HEK293 (cell line): ENCODE results near the gene NUP88.

Source experiments
- GFI1B ChIP-seq: fragments of 450-650 bp; formaldehyde crosslinking; IDR thresholded peaks from 2 replicates; pipeline ENCODE4 v1.5.1; 2016; ENCODE audit warnings: missing biosample characterization, missing genetic modification characterization
- GLIS2 ChIP-seq: fragments of 450-650 bp; formaldehyde crosslinking; IDR thresholded peaks from 2 replicates; pipeline ENCODE4 v1.5.1; 2016; ENCODE audit warnings: missing biosample characterization, missing genetic modification characterization
- HOXA7 ChIP-seq: sonication (generic); formaldehyde crosslinking; IDR thresholded peaks from 2 replicates; pipeline ENCODE4 v1.8.1; 2022; ENCODE audit warnings: missing genetic modification reagents, borderline replicate concordance
- KLF16 ChIP-seq: fragments of 450-650 bp; formaldehyde crosslinking; IDR thresholded peaks from 2 replicates; pipeline ENCODE4 v1.5.1; 2017; ENCODE audit warnings: missing biosample characterization, missing genetic modification characterization
- KLF9 ChIP-seq: fragments of 450-650 bp; formaldehyde crosslinking; IDR thresholded peaks from 2 replicates; pipeline ENCODE4 v1.5.1; 2016; ENCODE audit warnings: missing biosample characterization, missing genetic modification characterization, low read depth
- MZF1 ChIP-seq: fragments of 450-650 bp; formaldehyde crosslinking; IDR thresholded peaks from 2 replicates; pipeline ENCODE4 v1.5.1; 2017; ENCODE audit warnings: missing biosample characterization, missing genetic modification characterization, borderline replicate concordance
- REPIN1 ChIP-seq: fragments of 450-650 bp; formaldehyde crosslinking; IDR thresholded peaks from 2 replicates; pipeline ENCODE4 v1.5.1; 2017; ENCODE audit warnings: missing biosample characterization, missing genetic modification characterization, low read depth
- WT1 ChIP-seq: fragments of 450-650 bp; formaldehyde crosslinking; IDR thresholded peaks from 2 replicates; pipeline ENCODE4 v1.5.1; 2016; ENCODE audit warnings: missing biosample characterization, missing genetic modification characterization
- ZBTB1 ChIP-seq: fragments of 450-650 bp; formaldehyde crosslinking; IDR thresholded peaks from 2 replicates; pipeline ENCODE4 v1.5.1; 2016; ENCODE audit warnings: missing biosample characterization, missing genetic modification characterization
- ZBTB48 ChIP-seq: fragments of 450-650 bp; formaldehyde crosslinking; IDR thresholded peaks from 2 replicates; pipeline ENCODE4 v1.5.1; 2016; ENCODE audit warnings: missing biosample characterization, missing genetic modification characterization
- ZNF112 ChIP-seq: fragments of 450-650 bp; formaldehyde crosslinking; IDR thresholded peaks from 2 replicates; pipeline ENCODE4 v1.5.0; 2017; ENCODE audit warnings: missing biosample characterization, missing genetic modification characterization
- ZNF146 ChIP-seq: fragments of 450-650 bp; formaldehyde crosslinking; IDR thresholded peaks from 2 replicates; pipeline ENCODE4 v1.5.1; 2016; ENCODE audit warnings: missing biosample characterization, missing genetic modification characterization
- ZNF202 ChIP-seq: fragments of 450-650 bp; formaldehyde crosslinking; IDR thresholded peaks from 2 replicates; pipeline ENCODE4 v1.5.1; 2016; ENCODE audit warnings: missing biosample characterization, missing genetic modification characterization, borderline replicate concordance
- ZNF23 ChIP-seq: fragments of 450-650 bp; formaldehyde crosslinking; IDR thresholded peaks from 2 replicates; pipeline ENCODE4 v1.5.1; 2016; ENCODE audit warnings: missing biosample characterization, missing genetic modification characterization, borderline replicate concordance
- ZNF266 ChIP-seq: fragments of 450-650 bp; formaldehyde crosslinking; IDR thresholded peaks from 2 replicates; pipeline ENCODE4 v1.5.1; 2016; ENCODE audit warnings: missing biosample characterization, missing genetic modification characterization, low read depth
- ZNF335 ChIP-seq: fragments of 450-650 bp; formaldehyde crosslinking; conservative IDR thresholded peaks from 2 replicates; pipeline ENCODE4 v1.5.1; 2016; ENCODE audit warnings: missing biosample characterization, missing genetic modification characterization
- ZNF350 ChIP-seq: fragments of 450-650 bp; formaldehyde crosslinking; IDR thresholded peaks from 2 replicates; pipeline ENCODE4 v1.5.0; 2017; ENCODE audit warnings: missing biosample characterization, mild to moderate bottlenecking, missing genetic modification characterization
- ZNF354C ChIP-seq: fragments of 450-650 bp; formaldehyde crosslinking; IDR thresholded peaks from 2 replicates; pipeline ENCODE4 v1.5.1; 2016; ENCODE audit warnings: missing biosample characterization, missing genetic modification characterization, low read depth, borderline replicate concordance
- ZNF394 ChIP-seq: fragments of 450-650 bp; formaldehyde crosslinking; IDR thresholded peaks from 2 replicates; pipeline ENCODE4 v1.5.1; 2016; ENCODE audit warnings: missing biosample characterization, missing genetic modification characterization, mild to moderate bottlenecking, moderate library complexity, borderline replicate concordance
- ZNF404 ChIP-seq: fragments of 450-650 bp; formaldehyde crosslinking; IDR thresholded peaks from 2 replicates; pipeline ENCODE4 v1.5.1; 2017; ENCODE audit warnings: missing biosample characterization, missing genetic modification characterization
- ZNF416 ChIP-seq: fragments of 450-650 bp; formaldehyde crosslinking; IDR thresholded peaks from 2 replicates; pipeline ENCODE4 v1.5.1; 2016; ENCODE audit warnings: missing biosample characterization, missing genetic modification characterization
- ZNF473 ChIP-seq: fragments of 450-650 bp; formaldehyde crosslinking; IDR thresholded peaks from 2 replicates; pipeline ENCODE4 v1.5.1; 2017; ENCODE audit warnings: missing biosample characterization, missing genetic modification characterization
- ZNF561 ChIP-seq: fragments of 450-650 bp; IDR thresholded peaks from 2 replicates; pipeline ENCODE4 v1.5.1; 2018; ENCODE audit warnings: missing biosample characterization, missing genetic modification characterization, borderline replicate concordance
- ZNF623 ChIP-seq: fragments of 450-650 bp; formaldehyde crosslinking; IDR thresholded peaks from 2 replicates; pipeline ENCODE4 v1.5.1; 2016; ENCODE audit warnings: missing biosample characterization, missing genetic modification characterization
- ZNF624 ChIP-seq: fragments of 450-650 bp; formaldehyde crosslinking; IDR thresholded peaks from 2 replicates; pipeline ENCODE4 v1.5.1; 2017; ENCODE audit warnings: missing biosample characterization, missing genetic modification characterization
- ZNF660 ChIP-seq: fragments of 450-650 bp; IDR thresholded peaks from 2 replicates; pipeline ENCODE4 v1.5.1; 2018; ENCODE audit warnings: missing biosample characterization, mild to moderate bottlenecking, missing genetic modification characterization
- ZNF776 ChIP-seq: fragments of 450-650 bp; formaldehyde crosslinking; IDR thresholded peaks from 2 replicates; pipeline ENCODE4 v1.5.0; 2017; ENCODE audit warnings: missing biosample characterization, missing genetic modification characterization, borderline replicate concordance
- ZSCAN23 ChIP-seq: fragments of 450-650 bp; formaldehyde crosslinking; IDR thresholded peaks from 2 replicates; pipeline ENCODE4 v1.5.1; 2016; ENCODE audit warnings: missing biosample characterization, missing genetic modification characterization
- TF ChIP-seq, protein P1 (sequence below): fragments of 450-650 bp; IDR thresholded peaks from 2 replicates; pipeline ENCODE4 v1.5.1; 2018; ENCODE audit warnings: missing biosample characterization, missing genetic modification characterization
- TF ChIP-seq, protein P2 (sequence below): fragments of 450-650 bp; formaldehyde crosslinking; IDR thresholded peaks from 2 replicates; pipeline ENCODE4 v1.5.1; 2016; ENCODE audit warnings: missing biosample characterization, missing genetic modification characterization, low read depth
- TF ChIP-seq, protein P3 (sequence below): fragments of 450-650 bp; formaldehyde crosslinking; IDR thresholded peaks from 2 replicates; pipeline ENCODE4 v1.5.1; 2017; ENCODE audit warnings: missing biosample characterization, mild to moderate bottlenecking, missing genetic modification characterization, moderate library complexity
- TF ChIP-seq, protein P4 (sequence below): fragments of 450-650 bp; formaldehyde crosslinking; IDR thresholded peaks from 2 replicates; pipeline ENCODE4 v1.5.1; 2016; ENCODE audit warnings: missing biosample characterization, missing genetic modification characterization
- TF ChIP-seq, protein P5 (sequence below): IDR thresholded peaks from 2 replicates; pipeline ENCODE4 v1.6.1; 2011; ENCODE audit warnings: mild to moderate bottlenecking, low read depth, low read length, borderline replicate concordance

Gene NUP88

DNA sequence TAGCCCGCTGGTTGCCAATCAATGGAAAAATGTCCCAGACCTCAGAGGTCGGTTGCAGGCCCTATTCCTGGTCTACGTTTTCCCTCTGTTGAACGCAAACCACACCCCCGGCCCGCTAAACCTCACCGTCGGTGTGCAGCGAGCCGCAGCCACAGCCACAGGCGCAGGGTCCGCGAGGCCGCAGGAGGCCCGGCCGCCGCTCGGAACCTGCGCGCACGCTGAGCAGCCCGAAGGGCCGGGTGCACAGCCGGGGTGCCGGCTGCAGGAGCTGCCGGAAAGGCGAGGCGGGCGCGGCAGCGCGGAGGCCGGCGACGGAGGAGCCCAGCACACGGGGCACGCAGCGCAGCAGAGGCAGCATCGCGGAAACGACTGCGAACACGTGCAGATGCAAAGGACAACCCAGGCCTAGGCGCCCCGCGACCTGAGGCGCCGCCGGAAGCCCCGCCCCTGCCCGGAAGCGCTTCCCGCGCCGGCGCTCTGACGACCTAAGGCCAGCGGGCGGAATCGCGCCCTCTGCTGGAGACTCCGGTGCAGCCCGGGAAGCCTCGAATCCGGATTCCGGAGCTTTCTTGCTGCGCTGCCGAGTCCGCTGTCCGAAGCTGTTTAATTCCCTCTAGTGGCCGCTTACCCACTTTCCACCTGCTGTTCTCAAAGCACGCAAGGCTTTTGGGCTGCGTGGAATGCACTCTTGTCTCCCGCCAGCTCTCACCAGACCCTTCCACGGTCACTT is 19.4 kb upstream of the NUP88 start, which contains the start of gene C1QBP (continued):
- TF ChIP-seq, protein P1, sequence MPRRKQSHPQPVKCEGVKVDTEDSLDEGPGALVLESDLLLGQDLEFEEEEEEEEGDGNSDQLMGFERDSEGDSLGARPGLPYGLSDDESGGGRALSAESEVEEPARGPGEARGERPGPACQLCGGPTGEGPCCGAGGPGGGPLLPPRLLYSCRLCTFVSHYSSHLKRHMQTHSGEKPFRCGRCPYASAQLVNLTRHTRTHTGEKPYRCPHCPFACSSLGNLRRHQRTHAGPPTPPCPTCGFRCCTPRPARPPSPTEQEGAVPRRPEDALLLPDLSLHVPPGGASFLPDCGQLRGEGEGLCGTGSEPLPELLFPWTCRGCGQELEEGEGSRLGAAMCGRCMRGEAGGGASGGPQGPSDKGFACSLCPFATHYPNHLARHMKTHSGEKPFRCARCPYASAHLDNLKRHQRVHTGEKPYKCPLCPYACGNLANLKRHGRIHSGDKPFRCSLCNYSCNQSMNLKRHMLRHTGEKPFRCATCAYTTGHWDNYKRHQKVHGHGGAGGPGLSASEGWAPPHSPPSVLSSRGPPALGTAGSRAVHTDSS = no peak
- TF ChIP-seq ZNF146 (no peak), ZBTB1 (no peak), ZNF354C (no peak), KLF16 (no peak), ZNF266 (tag by site-specific recombination) (no peak), ZNF416 (no peak), ZNF660 (tag by site-specific recombination) (peak; percentile 86), ZBTB48 (tag by site-specific recombination) (no peak), ZNF561 (0 out of 2 replicates have a peak, but pooled peaks have one; percentile 39), REPIN1 (tag by site-specific recombination) (no peak), ZNF335 (tag by site-specific recombination) (peak; percentile 81), ZNF776 (tag by site-specific recombination) (no peak), GFI1B (tag by site-specific recombination) (no peak), ZNF23 (tag by site-specific recombination) (no peak), ZNF623 (tag by site-specific recombination) (no peak), ZNF624 (no peak), ZNF394 (tag by site-specific recombination) (peak; percentile 60), ZNF404 (tag by site-specific recombination) (no peak), ZNF202 (tag by site-specific recombination) (no peak), ZNF473 (no peak), HOXA7 (CRISPR knock-in tag) (0 out of 2 replicates have a peak, but pooled peaks have one; percentile 68), GLIS2 (tag by site-specific recombination) (no peak), KLF9 (peak; percentile 49; the same call in 1 of the 2 replicates), MZF1 (tag by site-specific recombination) (no peak), ZNF112 (no peak), ZSCAN23 (tag by site-specific recombination) (no peak), ZNF350 (no peak), WT1 (tag by site-specific recombination) (no peak)
- TF ChIP-seq, protein P2, sequence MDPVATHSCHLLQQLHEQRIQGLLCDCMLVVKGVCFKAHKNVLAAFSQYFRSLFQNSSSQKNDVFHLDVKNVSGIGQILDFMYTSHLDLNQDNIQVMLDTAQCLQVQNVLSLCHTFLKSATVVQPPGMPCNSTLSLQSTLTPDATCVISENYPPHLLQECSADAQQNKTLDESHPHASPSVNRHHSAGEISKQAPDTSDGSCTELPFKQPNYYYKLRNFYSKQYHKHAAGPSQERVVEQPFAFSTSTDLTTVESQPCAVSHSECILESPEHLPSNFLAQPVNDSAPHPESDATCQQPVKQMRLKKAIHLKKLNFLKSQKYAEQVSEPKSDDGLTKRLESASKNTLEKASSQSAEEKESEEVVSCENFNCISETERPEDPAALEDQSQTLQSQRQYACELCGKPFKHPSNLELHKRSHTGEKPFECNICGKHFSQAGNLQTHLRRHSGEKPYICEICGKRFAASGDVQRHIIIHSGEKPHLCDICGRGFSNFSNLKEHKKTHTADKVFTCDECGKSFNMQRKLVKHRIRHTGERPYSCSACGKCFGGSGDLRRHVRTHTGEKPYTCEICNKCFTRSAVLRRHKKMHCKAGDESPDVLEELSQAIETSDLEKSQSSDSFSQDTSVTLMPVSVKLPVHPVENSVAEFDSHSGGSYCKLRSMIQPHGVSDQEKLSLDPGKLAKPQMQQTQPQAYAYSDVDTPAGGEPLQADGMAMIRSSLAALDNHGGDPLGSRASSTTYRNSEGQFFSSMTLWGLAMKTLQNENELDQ (tag by site-specific recombination) = no peak
- TF ChIP-seq, protein P3, sequence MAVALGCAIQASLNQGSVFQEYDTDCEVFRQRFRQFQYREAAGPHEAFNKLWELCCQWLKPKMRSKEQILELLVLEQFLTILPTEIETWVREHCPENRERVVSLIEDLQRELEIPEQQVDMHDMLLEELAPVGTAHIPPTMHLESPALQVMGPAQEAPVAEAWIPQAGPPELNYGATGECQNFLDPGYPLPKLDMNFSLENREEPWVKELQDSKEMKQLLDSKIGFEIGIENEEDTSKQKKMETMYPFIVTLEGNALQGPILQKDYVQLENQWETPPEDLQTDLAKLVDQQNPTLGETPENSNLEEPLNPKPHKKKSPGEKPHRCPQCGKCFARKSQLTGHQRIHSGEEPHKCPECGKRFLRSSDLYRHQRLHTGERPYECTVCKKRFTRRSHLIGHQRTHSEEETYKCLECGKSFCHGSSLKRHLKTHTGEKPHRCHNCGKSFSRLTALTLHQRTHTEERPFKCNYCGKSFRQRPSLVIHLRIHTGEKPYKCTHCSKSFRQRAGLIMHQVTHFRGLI (tag by site-specific recombination) = 0 out of 2 replicates have a peak, but pooled peaks have one; percentile 8
- TF ChIP-seq, protein P4, sequence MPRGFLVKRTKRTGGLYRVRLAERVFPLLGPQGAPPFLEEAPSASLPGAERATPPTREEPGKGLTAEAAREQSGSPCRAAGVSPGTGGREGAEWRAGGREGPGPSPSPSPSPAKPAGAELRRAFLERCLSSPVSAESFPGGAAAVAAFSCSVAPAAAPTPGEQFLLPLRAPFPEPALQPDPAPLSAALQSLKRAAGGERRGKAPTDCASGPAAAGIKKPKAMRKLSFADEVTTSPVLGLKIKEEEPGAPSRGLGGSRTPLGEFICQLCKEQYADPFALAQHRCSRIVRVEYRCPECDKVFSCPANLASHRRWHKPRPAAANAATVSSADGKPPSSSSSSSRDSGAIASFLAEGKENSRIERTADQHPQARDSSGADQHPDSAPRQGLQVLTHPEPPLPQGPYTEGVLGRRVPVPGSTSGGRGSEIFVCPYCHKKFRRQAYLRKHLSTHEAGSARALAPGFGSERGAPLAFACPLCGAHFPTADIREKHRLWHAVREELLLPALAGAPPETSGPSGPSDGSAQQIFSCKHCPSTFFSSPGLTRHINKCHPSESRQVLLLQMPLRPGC (tag by site-specific recombination) = no peak
- TF ChIP-seq, protein P5, sequence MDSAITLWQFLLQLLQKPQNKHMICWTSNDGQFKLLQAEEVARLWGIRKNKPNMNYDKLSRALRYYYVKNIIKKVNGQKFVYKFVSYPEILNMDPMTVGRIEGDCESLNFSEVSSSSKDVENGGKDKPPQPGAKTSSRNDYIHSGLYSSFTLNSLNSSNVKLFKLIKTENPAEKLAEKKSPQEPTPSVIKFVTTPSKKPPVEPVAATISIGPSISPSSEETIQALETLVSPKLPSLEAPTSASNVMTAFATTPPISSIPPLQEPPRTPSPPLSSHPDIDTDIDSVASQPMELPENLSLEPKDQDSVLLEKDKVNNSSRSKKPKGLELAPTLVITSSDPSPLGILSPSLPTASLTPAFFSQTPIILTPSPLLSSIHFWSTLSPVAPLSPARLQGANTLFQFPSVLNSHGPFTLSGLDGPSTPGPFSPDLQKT = no peak
